SW480 (cell line): Measurements from ENCODE around the gene PRTN3.
"Not testable (repeated sequence)": the region's sequence is repeated elsewhere in the genome, so short reads cannot be mapped to it uniquely, and the experiment has no call there.

Experiments
- DNase-seq: peaks from one replicate; pipeline ENCODE4 v3.0.0-alpha.2; 2016; ENCODE audit warnings: low spot score

The PRTN3 gene

DNA sequence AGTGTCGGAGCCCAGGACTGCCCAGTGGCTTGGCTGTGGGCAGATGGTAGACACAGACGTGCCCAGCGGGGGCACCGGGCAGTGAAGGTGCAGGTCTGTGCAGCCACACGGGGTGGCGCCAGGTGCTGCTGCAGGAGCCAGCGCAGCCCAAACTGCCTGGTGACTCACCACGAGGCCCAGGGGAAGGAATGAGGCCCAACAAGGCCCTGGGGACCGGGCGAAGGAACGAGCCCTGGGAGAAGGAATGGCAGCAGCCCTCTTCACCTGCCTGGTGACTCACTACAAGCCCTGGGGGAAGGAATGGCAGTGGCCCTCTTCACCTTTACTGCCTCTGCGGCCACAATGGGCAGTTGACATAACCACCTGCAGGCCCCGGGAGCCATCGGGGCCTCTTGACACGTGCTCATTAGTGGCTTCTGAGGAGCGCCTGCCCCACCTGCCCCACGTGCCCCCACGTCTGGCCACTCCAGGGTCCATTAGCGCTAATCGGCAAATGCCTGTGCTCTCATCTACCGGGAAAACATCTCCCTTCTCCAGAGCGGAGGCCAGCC lies 42.9 kb downstream of the PRTN3 start:
- DNase-seq: peak; percentile 85

DNA sequence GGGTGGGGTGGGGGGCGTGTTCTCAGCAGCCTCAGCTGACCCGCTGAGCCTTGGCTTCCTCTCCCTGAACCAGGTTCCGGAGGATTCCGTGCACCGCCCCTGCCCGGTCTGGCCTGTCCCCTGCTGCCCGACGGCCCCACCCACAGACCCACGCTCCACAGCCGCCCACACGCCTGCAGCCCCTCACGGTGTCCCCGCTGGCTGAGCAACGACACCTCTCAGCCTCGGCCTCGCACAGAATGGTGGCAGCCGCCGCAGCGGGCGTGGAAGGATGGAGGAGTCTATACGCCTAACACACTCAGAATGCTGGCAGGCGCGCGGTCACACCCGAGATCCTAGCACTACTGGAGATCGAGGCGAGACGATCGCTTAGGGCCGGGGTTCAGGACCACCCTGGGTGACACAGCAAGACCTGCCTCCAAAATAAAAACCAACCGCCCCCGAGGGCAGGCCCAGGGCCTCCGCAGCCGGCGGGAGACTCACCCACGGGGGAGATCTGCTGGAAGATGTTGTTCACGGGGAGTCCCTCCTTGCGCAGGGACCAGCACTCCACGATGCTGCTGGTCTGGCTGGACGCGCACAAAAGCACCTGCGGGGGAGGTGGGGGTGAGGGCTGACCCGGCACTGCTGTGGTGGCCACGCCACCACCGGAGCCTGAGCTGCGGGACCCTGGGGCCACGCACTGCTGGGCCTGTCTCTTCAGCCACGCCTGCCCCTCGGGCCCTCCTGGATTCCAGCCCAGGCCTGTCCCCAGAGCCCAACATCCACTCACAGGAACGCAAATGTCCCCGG lies 43.8 kb downstream of the PRTN3 start:
- DNase-seq: no peak

DNA sequence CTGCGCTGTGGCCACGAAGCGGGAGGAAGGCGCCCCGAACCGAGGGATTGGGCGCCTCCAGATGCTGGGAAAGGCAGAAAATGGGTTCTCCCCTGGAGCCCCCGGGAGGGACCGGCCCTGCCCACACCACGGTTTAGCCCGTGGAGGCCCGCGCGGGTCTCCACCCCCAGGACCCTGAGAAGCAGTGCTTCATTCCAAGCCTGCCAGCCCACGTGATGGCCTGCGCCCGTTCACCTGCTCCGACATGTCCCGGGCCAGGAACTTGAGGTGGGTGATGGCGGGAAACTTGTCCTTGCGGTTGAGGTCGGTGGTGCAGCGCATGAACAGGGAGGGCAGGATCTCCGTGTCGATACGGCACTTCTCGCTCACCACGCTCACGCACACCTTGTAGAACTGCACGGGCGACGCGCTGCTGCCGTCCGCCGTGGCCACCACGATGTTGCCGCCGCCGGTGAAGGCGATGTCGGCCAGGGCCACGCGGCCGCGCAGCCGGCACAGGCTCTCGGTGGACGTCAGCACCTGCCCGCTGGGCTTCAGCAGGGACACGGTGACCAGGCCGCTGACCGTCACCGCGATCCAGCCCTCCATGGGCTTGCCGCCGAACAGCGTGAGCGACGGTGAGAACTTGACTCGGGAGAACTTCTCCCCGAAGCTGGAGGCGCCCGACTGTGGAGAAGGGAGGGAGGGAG lies 44.9 kb downstream of the PRTN3 start:
- DNase-seq: no peak

DNA sequence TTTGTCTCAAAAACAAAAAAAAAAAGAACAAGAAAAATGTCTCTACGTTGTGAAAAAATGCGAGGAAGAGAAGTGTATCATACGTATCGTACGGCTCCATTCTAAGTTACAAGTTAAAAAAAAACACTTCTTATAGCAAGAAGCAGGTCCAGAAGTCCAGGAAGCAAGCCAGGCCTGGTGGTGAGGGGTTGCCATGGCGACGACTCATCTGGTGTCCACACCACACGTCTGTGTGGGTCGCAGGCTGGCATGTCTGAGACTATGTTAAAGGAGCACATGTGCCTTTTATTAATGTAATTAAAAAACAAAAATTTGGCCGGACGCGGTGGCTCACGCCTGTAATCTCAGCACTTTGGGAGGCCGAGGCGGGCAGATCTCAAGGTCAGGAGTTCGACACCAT lies 46.3 kb downstream of the PRTN3 start:
- DNase-seq: no peak

DNA sequence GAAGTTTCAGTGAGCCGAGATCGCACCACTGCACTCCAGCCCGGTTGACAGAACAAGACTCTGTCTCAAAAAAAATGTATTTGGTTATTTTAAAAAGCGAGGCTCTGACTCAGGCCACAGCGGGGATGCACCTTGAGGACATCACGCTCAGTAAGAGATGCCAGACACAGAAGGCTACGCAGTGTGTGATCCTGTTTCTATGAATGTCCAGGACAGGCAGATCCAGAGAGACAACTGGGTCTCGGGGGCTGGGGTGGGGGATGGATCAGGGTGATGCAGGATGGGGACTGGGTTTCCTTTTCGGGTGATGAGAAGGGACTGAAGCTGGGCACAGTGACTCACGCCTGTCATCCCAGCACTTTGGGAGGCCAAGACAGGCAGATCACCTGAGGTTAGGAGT lies 46.8 kb downstream of the PRTN3 start:
- no peak for DNase-seq

DNA sequence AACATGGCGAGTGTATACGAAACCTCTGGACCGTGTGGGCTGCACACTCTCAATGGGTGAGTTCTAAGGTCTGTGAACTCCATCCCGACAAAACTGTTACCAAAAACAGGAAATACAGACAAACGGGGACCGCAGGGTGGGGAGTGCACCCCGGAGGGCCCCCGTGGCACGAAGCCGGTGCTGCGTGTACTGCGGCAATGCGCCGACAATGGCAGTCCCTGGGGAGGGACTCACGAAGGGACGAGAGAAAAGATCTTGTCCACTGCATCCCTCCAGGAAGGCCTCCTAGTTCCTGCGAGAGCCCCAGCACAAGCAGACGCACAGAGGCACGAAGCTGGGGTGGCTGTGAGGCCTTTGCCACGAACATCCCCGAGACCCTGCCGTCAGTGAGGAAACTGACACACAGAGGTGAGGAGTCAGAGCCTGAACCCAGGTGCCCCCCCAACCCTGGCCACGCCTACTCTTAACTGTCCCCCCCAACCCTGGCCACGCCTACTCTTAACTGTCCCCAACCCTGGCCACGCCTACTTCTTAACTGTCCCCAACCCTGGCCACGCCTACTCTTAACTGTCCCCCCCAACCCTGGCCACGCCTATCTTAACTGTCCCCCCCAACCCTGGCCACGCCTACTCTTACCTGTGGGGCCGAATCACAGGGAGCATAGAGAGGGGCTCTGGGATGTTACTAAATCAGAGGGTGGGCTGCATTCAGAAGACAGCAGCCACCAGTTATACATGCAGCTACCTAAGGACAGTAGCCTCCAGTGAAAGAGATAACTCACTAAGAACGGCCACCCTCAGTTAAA lies 48.0 kb downstream of the PRTN3 start:
- no peak for DNase-seq

DNA sequence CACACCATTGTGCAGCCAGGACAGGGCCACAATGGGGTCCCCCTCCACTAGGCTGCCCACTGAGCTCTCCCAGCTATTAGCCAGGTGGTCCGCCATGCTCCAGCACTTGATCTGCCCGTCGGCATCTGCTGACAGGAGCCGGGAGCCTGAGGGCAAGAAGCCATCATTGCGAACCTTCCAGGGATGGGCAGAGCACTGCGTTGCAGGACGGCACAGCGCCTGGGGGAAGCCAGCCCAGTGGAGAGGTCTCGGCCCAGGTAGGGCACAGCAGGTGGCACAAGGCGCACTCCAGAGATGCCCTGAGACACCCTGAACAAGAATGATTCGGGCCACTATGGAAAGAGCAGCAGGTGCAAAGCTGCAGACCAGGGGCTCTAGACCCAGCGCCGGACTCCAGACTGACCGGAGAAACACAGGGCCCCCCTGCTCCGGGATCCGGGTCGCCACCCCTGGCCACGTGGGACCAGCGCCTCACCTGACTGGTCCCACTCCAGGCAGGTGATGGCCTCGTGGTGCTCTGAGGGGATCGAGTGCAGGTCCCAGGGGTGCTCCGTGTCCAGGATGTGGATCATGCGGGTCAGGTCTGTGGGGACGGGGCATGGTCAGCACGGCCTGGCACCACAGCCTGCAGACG lies 49.0 kb downstream of the PRTN3 start:
- no peak for DNase-seq

DNA sequence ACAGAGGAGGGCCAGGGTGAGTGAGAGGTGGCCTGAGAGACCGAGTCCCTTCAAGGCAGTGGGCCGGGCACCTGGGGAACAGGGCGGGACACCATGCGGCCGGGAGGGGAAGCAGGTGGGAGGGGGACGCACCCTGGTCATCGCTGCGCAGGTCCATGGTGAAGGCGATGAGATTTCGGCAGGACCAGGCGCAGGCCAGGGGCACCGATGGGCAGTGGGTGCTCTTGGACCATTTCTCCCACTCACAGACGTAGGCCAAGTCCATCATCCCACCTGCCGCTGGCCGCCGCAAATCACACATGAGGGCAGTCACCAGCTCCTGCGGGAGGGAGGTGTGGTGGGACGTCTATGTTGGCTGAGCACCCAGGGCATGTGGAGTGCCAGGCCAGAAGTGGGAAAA lies 50.0 kb downstream of the PRTN3 start:
- DNase-seq: no peak

DNA sequence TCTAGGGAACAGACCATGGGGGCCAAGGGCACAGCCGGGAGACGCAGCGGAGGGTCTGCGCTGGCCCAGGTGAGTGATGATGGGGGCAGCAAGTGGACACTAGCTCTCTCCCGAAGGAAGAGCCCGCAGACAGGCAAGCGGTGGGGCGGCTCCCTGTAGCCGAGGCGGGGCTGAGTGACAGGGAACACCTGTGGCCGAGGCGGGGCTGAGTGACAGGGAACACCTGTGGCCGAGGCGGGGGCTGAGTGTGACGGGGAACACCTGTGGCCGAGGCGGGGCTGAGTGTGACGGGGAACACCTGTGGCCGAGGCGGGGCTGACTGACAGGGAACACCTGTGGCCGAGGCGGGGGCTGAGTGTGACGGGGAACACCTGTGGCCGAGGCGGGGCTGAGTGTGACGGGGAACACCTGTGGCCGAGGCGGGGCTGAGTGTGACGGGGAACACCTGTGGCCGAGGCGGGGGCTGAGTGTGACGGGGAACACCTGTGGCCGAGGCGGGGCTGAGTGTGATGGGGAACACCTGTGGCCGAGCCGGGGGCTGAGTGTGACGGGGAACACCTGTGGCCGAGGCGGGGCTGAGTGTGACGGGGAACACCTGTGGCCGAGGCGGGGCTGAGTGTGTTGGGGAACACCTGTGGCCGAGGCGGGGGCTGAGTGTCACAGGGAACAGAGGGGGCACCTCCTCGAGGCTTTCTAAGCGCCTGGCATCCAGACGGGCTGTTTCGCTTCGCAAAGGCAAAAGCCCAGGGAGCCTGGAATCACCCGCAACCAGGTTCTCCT lies 50.8 kb downstream of the PRTN3 start:
- not testable (repeated sequence) for DNase-seq

DNA sequence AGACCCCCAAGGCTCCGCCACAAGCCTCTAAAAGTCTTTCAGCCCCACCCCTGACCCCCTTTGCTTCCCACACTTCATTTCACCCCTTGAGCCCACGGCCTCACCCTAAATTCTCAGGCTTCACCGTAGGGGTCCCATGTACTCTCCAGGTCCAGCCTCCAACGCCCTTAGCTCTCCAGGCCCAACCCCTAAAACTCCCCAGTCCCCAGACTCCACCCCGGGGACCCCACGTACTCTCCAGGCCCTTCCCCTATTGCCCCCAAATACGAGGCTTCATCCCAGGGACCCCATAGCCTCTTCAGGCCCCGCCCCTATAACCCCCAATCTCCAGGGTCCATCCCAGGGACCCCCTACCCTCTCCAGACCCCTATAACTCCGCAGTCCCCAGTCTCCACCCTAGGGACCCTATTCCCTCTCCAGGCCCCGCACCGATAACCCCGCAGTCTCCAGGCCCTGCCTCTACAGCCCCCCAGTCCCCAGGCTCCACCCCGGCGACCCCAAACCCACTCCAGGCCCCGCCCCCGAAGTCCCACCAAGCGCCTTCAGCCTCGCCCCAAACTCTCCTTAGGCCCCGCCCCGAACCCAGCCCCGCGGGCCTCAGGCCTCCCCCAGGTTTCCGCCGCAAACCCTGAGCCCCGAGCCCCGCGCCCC lies 51.6 kb downstream of the PRTN3 start:
- DNase-seq: no peak

DNA sequence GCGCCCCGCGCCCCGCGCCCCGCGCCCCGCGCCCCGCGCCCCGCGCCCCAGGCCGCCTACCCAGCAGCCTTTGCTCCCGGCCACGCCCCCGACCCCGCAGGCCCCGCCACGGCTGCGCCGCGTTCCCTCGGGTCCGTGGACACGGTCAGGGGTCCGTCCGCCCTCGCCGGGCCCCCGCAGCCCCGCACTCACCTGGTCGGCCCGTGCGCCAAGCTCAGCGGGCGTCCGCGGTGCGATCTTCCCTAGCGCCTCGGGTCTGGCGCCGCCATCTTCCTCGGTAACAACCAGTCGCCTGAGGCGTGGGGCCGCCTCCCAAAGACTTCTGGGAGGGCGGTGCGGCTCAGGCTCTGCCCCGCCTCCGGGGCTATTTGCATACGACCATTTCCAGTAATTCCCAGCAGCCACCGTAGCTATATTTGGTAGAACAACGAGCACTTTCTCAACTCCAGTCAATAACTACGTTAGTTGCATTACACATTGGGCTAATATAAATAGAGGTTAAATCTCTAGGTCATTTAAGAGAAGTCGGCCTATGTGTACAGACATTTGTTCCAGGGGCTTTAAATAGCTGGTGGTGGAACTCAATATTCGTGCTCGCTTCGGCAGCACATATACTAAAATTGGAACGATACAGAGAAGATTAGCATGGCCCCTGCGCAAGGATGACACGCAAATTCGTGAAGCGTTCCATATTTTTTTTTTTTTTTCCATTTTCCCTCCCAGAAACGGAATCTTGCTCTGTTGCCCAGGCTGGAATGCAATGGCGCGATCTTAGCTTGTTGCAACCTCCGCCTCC lies 52.3 kb downstream of the PRTN3 start, which contains the start of the genes MED16 and RNU6-9:
Gene MED16, minus strand, starts transcription at position 294 of the 796 bp plus-strand sequence. CDS start 2,056 bp downstream, outside the sequence.
Gene RNU6-9, plus strand, starts transcription at position 591 of the 796 bp plus-strand sequence.
- peak; percentile 84 for DNase-seq

DNA sequence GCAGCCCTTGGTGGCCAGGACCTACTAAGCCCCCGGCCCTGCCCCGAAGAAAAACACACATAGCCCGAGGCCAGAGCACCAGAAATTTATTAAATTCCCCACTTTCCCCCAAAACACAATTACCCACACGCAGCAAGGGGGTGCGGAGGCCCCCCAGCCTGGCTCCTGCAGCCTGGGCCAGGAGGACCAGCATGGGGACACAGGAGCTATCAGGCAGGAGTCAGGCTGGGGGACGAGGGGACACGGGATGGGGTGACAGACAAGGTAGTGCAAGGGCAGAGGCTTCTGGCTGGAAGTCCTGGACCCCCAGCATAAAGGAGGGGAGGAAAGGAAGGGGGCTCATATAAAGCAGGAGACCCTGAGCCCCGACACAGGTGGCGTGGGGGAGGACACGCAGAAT lies 55.6 kb downstream of the PRTN3 start:
- no peak for DNase-seq

DNA sequence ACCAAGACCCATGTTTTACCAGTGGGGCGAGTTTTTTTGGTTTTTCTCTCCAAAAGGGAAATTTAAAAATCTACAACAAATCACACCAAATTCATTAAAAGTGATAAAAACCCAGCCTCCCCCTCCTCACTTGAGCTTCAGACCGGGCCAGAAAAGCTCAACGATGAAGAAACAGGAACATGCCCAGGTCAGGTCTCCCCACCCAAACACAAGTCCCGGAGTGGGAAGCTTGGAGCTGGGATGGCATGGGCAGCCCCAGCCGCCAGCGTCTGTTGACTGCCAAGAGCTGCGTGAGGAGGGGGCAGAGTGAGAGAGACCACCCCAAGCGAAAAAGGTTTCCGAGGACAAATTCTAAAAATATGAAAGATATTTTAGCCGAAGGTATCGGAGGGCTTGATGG lies 56.2 kb downstream of the PRTN3 start:
- no peak for DNase-seq

DNA sequence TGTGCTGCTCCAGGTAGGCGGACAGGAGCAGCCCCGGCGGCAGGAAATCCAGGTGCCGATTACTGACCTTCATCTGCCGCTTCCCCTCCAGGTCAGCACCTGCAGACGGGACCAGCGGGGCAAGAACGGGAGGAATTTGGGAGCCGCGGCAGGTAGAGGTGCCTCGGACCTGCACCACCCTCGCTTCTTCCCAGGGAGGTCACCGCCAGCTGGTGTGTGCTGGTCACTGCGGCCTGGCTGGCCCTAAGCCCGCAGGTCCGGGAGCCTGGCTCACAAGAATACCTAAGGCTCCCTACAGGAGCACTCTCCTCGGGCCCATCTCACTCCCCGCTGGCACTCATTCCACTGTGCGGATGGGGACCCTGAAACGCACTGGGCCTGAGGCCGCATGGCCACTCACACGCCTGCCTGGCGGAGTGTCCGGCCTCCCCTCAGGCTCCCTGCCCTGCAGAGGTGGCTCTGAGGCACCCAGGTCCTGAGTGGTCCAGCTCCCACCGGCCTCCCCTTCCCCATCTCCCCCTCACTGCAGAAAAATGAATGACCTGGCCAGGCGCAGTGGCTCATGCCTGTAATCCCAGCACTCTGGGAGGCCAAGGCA lies 56.7 kb downstream of the PRTN3 start:
- no peak for DNase-seq
